ENCODE data around the gene EFHD2. TPM values are rescaled to one million over a fixed set of nuclear protein-coding genes. Genes with fewer than 3 reads are reported as not detected.
"Not testable (repeated sequence)": the region's sequence is repeated elsewhere in the genome, so short reads cannot be mapped to it uniquely, and the experiment has no call there.

Gene EFHD2
- total RNA-seq, 2 donors from 2014 or later, result 69.9 to 281 TPM

DNA sequence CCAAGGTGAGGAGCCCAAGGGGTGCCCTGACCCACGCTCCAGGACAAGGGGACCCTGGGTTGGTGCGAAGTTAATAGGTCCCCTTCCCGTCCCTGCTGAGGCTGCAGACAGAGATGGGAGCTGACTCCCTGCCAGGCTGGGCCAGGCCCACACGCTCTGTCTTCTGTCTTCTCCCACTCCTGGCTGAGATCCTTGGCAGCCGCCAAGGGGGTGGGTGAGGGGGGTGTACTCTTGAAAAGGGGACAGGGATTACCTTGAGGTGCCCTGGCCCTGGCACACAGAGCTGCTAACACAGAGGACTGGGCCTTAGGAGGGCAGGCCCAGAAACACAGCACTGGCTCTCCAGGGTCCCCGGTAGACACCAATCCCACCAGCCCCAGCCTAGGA is 17.6 kb downstream of the EFHD2 start:
- peaks cover 6% of the 10 kb centered on the region for H3K4me1 ChIP-seq (replicated peaks)

DNA sequence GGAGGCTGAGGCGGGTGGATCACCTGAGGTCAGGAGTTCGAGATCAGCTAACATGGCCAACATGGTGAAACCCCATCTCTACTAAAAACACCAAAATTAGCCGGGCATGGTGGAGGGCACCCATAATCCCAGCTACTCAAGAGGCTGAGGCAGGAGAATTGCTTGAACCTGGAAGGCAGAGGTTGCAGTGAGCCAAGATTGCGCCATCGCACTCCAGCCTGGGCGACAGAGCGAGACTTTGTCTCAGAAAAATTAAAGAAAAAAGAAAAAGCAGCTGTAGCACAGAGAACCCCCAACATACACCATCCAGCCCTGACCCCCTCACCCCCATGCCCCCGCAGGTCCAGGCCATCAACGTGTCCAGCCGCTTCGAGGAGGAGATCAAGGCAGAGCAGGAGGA is 18.6 kb downstream of the EFHD2 start:
- H3K4me1 ChIP-seq (replicated peaks); H3K4me3 ChIP-seq; H3K36me3 ChIP-seq; H3K27me3 ChIP-seq (replicated peaks; ENCODE audit: insufficient read depth); H3K9me3 ChIP-seq; DNase-seq (ENCODE audit: low spot score); H3K27ac ChIP-seq; intact Hi-C loops (cut with DNase I): not testable (repeated sequence)
- 88% methylated on average over 11 of the region's 11 CpGs for WGBS

More for the DNA sequence above, 17.6 kb downstream of the EFHD2 start:
- H3K27me3 ChIP-seq (replicated peaks; ENCODE audit: insufficient read depth), result no peaks in the 10 kb centered on the region
- DNase-seq (ENCODE audit: low spot score), result no peak
- no peaks in the 10 kb centered on the region for H3K36me3 ChIP-seq
- no peak overlapping the region for H3K4me3 ChIP-seq
- no peak for TF ChIP-seq POLR2AphosphoS5 (IDR thresholded peaks at IDR 0.05)
- no peak for TF ChIP-seq CTCF (IDR thresholded peaks at IDR 0.05)
- TF ChIP-seq POLR2A (IDR thresholded peaks at IDR 0.05), result no peak
- WGBS, result 34% methylated on average over 6 of the region's 6 CpGs
- peak overlapping the region; percentile 44 to 62 for H3K27ac ChIP-seq
- intact Hi-C loops (cut with DNase I), result no loop called here
- H3K9me3 ChIP-seq, result no peaks in the 10 kb centered on the region

GRCh38 chr1:15428815-15429435 is 19.2 kb downstream of the EFHD2 start:
- Histone ChIP-seq H3K27me3 (replicated peaks; ENCODE audit: insufficient read depth) (no peaks in the 10 kb centered on the region), H3K4me1 (replicated peaks) (no peaks in the 10 kb centered on the region), H3K36me3 (no peaks in the 10 kb centered on the region), H3K4me3 (no peak overlapping the region), H3K27ac (no peak overlapping the region), H3K9me3 (no peaks in the 10 kb centered on the region)
- TF ChIP-seq POLR2AphosphoS5 (IDR thresholded peaks at IDR 0.05) (no peak), CTCF (IDR thresholded peaks at IDR 0.05) (no peak), POLR2A (IDR thresholded peaks at IDR 0.05) (no peak)
- no peak for DNase-seq (ENCODE audit: low spot score)
- WGBS, result 87% methylated on average over 16 of the region's 18 CpGs
- intact Hi-C loops (cut with DNase I), result no loop called here

DNA sequence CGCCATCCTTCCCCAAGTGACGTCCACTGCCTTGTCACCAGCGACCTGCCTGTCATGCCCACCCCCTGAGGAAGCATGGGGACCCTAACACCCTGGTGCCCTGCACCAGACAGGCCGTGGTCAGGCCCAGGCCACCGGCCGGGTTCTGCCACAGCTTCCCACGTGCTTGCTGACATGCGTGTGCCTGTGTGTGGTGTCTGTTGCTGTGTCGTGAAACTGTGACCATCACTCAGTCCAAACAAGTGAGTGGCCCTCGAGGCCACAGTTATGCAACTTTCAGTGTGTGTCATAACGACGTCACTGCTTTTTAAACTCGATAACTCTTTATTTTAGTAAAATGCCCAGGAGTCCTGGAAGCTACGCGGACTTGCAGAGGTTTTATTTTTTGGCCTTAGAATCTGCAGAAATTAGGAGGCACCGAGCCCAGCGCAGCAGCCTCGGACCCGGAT is 20.0 kb downstream of the EFHD2 start:
- Histone ChIP-seq H3K36me3 (no peaks in the 10 kb centered on the region), H3K27ac (no peak overlapping the region), H3K9me3 (no peaks in the 10 kb centered on the region), H3K4me3 (no peak overlapping the region), H3K4me1 (replicated peaks) (no peaks in the 10 kb centered on the region), H3K27me3 (replicated peaks; ENCODE audit: insufficient read depth) (no peaks in the 10 kb centered on the region)
- no peak for TF ChIP-seq POLR2A (IDR thresholded peaks at IDR 0.05)
- TF ChIP-seq POLR2AphosphoS5 (IDR thresholded peaks at IDR 0.05), result no peak
- no peak for TF ChIP-seq CTCF (IDR thresholded peaks at IDR 0.05)
- intact Hi-C loops (cut with DNase I), result loop anchor here (10.0 kb wide), 1 partner anchor 305 kb away; no protein-coding TSS in a partner anchor
- WGBS, result 86% methylated on average over 16 of the region's 19 CpGs
- no peak for DNase-seq (ENCODE audit: low spot score)

DNA sequence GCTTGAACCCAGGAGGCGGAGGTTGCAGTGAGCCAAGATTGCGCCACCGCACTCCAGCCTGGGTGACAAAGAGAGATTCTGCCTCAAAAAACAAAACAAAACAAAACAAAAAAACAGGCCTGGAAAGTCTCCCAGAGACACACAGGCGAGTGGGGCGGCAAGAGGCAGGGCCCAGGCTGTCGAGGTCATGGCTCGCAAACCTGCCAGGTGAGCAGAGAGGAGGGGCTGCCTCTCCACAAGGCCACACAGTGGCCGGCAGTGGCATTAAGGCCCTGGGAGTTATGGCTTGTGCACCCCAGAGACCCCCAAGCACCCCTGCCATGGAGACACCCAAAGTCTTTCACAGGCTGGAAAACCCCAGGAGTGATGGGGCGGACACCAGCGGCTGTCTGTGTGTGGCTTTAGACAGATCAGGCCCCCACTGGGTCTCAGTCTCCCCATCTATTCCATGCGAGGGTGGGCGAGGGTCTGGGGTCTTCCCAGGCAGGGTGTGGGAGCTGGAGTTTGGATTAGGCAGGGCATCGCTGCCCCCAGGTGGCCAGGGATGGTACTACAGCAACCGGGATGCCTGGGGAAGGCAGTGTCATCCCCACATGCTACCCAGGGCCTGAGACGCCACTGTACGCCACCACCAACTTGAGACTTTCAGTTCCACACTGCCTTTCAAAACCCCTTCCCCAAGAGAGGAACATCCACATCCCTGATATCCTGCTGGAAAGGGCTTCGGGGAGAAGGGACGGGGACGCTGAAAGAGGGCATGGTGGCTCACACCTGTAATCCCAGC is 21.3 kb downstream of the EFHD2 start:
- no peaks in the 10 kb centered on the region for H3K27me3 ChIP-seq (replicated peaks; ENCODE audit: insufficient read depth)
- 59% methylated on average over 19 of the region's 19 CpGs for WGBS
- peak; percentile 57 for DNase-seq (ENCODE audit: low spot score)
- H3K4me3 ChIP-seq, result no peak overlapping the region
- intact Hi-C loops (cut with DNase I), result loop anchor here (1.0 to 10.0 kb wide), 2 partner anchors 108 to 306 kb away; no protein-coding TSS in a partner anchor
- H3K36me3 ChIP-seq, result no peaks in the 10 kb centered on the region
- TF ChIP-seq CTCF (IDR thresholded peaks at IDR 0.05) (peak; percentile 86 to 97 (median 93)), POLR2AphosphoS5 (IDR thresholded peaks at IDR 0.05) (no peak)
- no peaks in the 10 kb centered on the region for H3K9me3 ChIP-seq
- no peak overlapping the region for H3K27ac ChIP-seq
- H3K4me1 ChIP-seq (replicated peaks), result no peaks in the 10 kb centered on the region

Measured in prostate gland (tissue), 2 donors.